Transverse colon (tissue), 4 donors: ENCODE measurements around the gene ARSI. TPM values are rescaled to one million over a fixed set of nuclear protein-coding genes. Genes with fewer than 3 reads are reported as not detected.
"Not testable (repeated sequence)": the region's sequence is repeated elsewhere in the genome, so short reads cannot be mapped to it uniquely, and the experiment has no call there.

Experiments used
- DNase-seq: peaks from one replicate; pipeline ENCODE4 v3.0.0-alpha.2; 2019
- H3K27ac ChIP-seq, 4 donors: fragments of 200-600 bp; sonication (generic); 2 replicates each; pipeline ENCODE4 v1.5.1; 2016 to 2018; ENCODE audit warnings: inconsistent platforms in 4 of 4
- H3K27me3 ChIP-seq: fragments of 200-600 bp; sonication (generic); 2 replicates; pipeline ENCODE4 v1.5.1; 2017; ENCODE audit warnings: inconsistent platforms
- H3K36me3 ChIP-seq, 4 donors: fragments of 200-600 bp; sonication (generic); 2 replicates each; pipeline ENCODE4 v1.5.1; 2017 to 2019; ENCODE audit warnings: inconsistent platforms in 4 of 4
- H3K4me1 ChIP-seq, 4 donors: fragments of 200-600 bp; sonication (generic); 2 replicates each; pipeline ENCODE4 v1.5.1; 2017 to 2020; ENCODE audit warnings: inconsistent platforms in 4 of 4
- H3K4me3 ChIP-seq, 4 donors: fragments of 200-600 bp; sonication (generic); 1 replicate in 1 of 4; 2 replicates in 3 of 4; pipeline versions ENCODE4 v1.5.1 to v1.6.1; 2017 to 2019; ENCODE audit warnings: inconsistent platforms in 4 of 4
- H3K9me3 ChIP-seq, 2 donors: fragments of 200-600 bp; sonication (generic); 2 replicates each; pipeline ENCODE4 v1.5.1; 2017 to 2019; ENCODE audit warnings: inconsistent platforms in 2 of 2
- CTCF ChIP-seq, 5 experiments: fragments of 200-600 bp in 3 of 5; fragments of 450-650 bp in 2 of 5; sonication (generic) in 3 of 5; IDR thresholded peaks; 1 replicate in 2 of 5; 2 replicates in 3 of 5; pipeline ENCODE4 v1.5.1; 2016 to 2017; ENCODE audit warnings: antibody characterized with exemption in 5 of 5, inconsistent platforms in 3 of 5, mild to moderate bottlenecking in 2 of 5, moderate library complexity in 1 of 5
- EP300 ChIP-seq: sonication (generic); formaldehyde crosslinking; IDR thresholded peaks from one replicate; pipeline ENCODE4 v1.6.1; 2017; ENCODE audit warnings: antibody characterized with exemption, low read depth
- POLR2A ChIP-seq: fragments of 450-650 bp; IDR thresholded peaks from one replicate; pipeline ENCODE4 v1.6.1; 2016; ENCODE audit warnings: antibody characterized with exemption, mild to moderate bottlenecking, moderate library complexity
- POLR2AphosphoS5 ChIP-seq, 3 donors: sonication (generic); formaldehyde crosslinking; IDR thresholded peaks; one replicate each; pipeline ENCODE4 v1.6.1; 2016; ENCODE audit warnings: antibody characterized with exemption in 3 of 3
- WGBS, 2 donors: methylation state at CpG; one replicate each; pipeline ENCODE4 v1.1.5; 2018; ENCODE audit warnings: low coverage in 1 of 2; 5-methylcytosine and 5-hydroxymethylcytosine counted together
- in situ Hi-C, 4 donors: fragments of 200-750 bp; cut with MboI; loops; one replicate each; pipeline versions ENCODE4 v1.15.0 to v1.15.1; 2017; ENCODE audit warnings: low sequenced_read_pairs in 3 of 4, low pct_ligation_motif_present in 1 of 4, low pct_unique_long_range_greater_than_20kb in 1 of 4
- intact Hi-C: fragments of 100-400 bp; cut with DNase I; formaldehyde crosslinking; loops from one replicate; pipeline ENCODE4 v1.15.1; 2023; ENCODE audit warnings: low total_unique reads
- total RNA-seq, 4 donors: library from RNA; depleted of rRNA; stranded (reverse); fragments of >200 nt; gene quantifications; one replicate each; pipeline ENCODE4 v1.1.0, GENCODE V29; 2016

ARSI gene
- total RNA-seq, 4 donors from 2014 or later: 0.48 to 1.6 TPM; not detected in 2

- Histone ChIP-seq H3K36me3 (no peaks in the 10 kb centered on the region), H3K4me3 (no peak overlapping the region), H3K4me1 (peaks cover 0 to 4% (median 0%) of the 10 kb centered on the region in 4 donors), H3K27me3 (no peaks in the 10 kb centered on the region), H3K9me3 (no peaks in the 10 kb centered on the region), H3K27ac (no peak overlapping the region)
- DNase-seq: no peak
- intact Hi-C loops (no loop called here), in situ Hi-C loops (no loop called here)
- TF ChIP-seq EP300: no peak
- TF ChIP-seq CTCF (IDR thresholded peaks at IDR 0.05): no peak
- no peak for TF ChIP-seq POLR2A
- TF ChIP-seq POLR2AphosphoS5 (IDR thresholded peaks at IDR 0.05): no peak
- WGBS, 2 donors: 94% methylated on average over 3 of the region's 3 CpGs; no CpG with 5 or more reads in 1 of the 2 donors
Observed at GRCh38 chr5:150248946-150249345, 53.8 kb downstream of the ARSI start.

- H3K36me3 ChIP-seq, intact Hi-C loops, DNase-seq, in situ Hi-C loops, H3K4me1 ChIP-seq, H3K4me3 ChIP-seq, H3K27ac ChIP-seq, H3K27me3 ChIP-seq, H3K9me3 ChIP-seq: not testable (repeated sequence)
- 80 to 83% methylated on average over 2 to 6 of the region's 6 CpGs for WGBS, 2 donors
Observed at GRCh38 chr5:150248493-150248892, 54.2 kb downstream of the ARSI start.

GRCh38 chr5:150247726-150248125 lies 55.0 kb downstream of the ARSI start:
- TF ChIP-seq CTCF (IDR thresholded peaks at IDR 0.05) (no peak), POLR2A (no peak), POLR2AphosphoS5 (IDR thresholded peaks at IDR 0.05) (no peak), EP300 (no peak)
- Histone ChIP-seq H3K4me3 (no peak overlapping the region), H3K27me3 (no peaks in the 10 kb centered on the region), H3K27ac (no peak overlapping the region), H3K4me1 (peaks cover 0 to 4% (median 0%) of the 10 kb centered on the region in 4 donors), H3K9me3 (no peaks in the 10 kb centered on the region), H3K36me3 (no peaks in the 10 kb centered on the region)
- in situ Hi-C loops: no loop called here
- WGBS, 2 donors: 94 to 100% methylated on average over 4 to 9 of the region's 9 CpGs
- intact Hi-C loops: no loop called here
- DNase-seq: no peak

- H3K27ac ChIP-seq: no peak overlapping the region
Observed at GRCh38 chr5:150246835-150247234, 55.9 kb downstream of the ARSI start.

More at GRCh38 chr5:150246835-150247234, 55.9 kb downstream of the ARSI start:
- TF ChIP-seq POLR2A (no peak), EP300 (no peak), POLR2AphosphoS5 (IDR thresholded peaks at IDR 0.05) (no peak), CTCF (IDR thresholded peaks at IDR 0.05) (no peak)
- WGBS, 2 donors: 85 to 87% methylated on average over 4 to 5 of the region's 5 CpGs
- H3K4me3 ChIP-seq: no peak overlapping the region
- in situ Hi-C loops (no loop called here), intact Hi-C loops (no loop called here)
- no peaks in the 10 kb centered on the region for H3K36me3 ChIP-seq
- no peak for DNase-seq
- H3K9me3 ChIP-seq: no peaks in the 10 kb centered on the region
- no peaks in the 10 kb centered on the region for H3K27me3 ChIP-seq
- peaks cover 0 to 4% (median 0%) of the 10 kb centered on the region in 4 donors for H3K4me1 ChIP-seq
